Small intestine (tissue), 7 donors: ENCODE measurements around the gene DIAPH3. TPM values are rescaled to one million over a fixed set of nuclear protein-coding genes. Genes with fewer than 3 reads are reported as not detected.
A peak's percentile ranks its signal among the peaks of the same experiment; 100 is the strongest.

Experiments used
- DNase-seq, 2 donors: peaks; one replicate each; pipeline versions ENCODE4 v3.0.0 to v3.0.0-alpha.2; 2013
- FAIRE-seq: peaks from 2 replicates; lab custom pipeline; 2012; peaks lifted over from hg19 to GRCh38; lab: Jason Lieb, UNC
- H3K27ac ChIP-seq, 3 donors: one replicate each; pipeline ENCODE4 v1.5.1; 2013; ENCODE audit warnings: low read length in 2 of 3, mild to moderate bottlenecking in 2 of 3, control low read depth in 1 of 3, inconsistent platforms in 1 of 3, low read depth in 1 of 3, moderate library complexity in 1 of 3
- H3K27me3 ChIP-seq, 3 donors: one replicate each; pipeline ENCODE4 v1.6.1; 2013; ENCODE audit warnings: low read length in 3 of 3, inconsistent platforms in 1 of 3; ENCODE audit not compliant: control insufficient read depth in 3 of 3, insufficient read depth in 3 of 3
- H3K36me3 ChIP-seq, 3 donors: one replicate each; pipeline ENCODE4 v1.6.1; 2013; ENCODE audit warnings: low read length in 3 of 3, inconsistent platforms in 1 of 3, low read depth in 1 of 3, mild to moderate bottlenecking in 1 of 3, moderate library complexity in 1 of 3; ENCODE audit not compliant: control insufficient read depth in 3 of 3, insufficient read depth in 2 of 3
- H3K4me1 ChIP-seq, 3 donors: one replicate each; pipeline ENCODE4 v1.6.1; 2013; ENCODE audit warnings: low read length in 2 of 3, inconsistent platforms in 1 of 3, low read depth in 1 of 3, mild to moderate bottlenecking in 1 of 3, moderate library complexity in 1 of 3; ENCODE audit not compliant: control insufficient read depth in 3 of 3, insufficient read depth in 2 of 3
- H3K4me3 ChIP-seq, 3 donors: one replicate each; pipeline ENCODE4 v1.5.1; 2013; ENCODE audit warnings: low read length in 3 of 3, control low read depth in 1 of 3, inconsistent platforms in 1 of 3, low read depth in 1 of 3, mild to moderate bottlenecking in 1 of 3, moderate library complexity in 1 of 3
- H3K9me3 ChIP-seq, 2 donors: one replicate each; pipeline ENCODE4 v1.6.1; 2013; ENCODE audit warnings: low read depth in 1 of 2, low read length in 1 of 2; ENCODE audit not compliant: control insufficient read depth in 2 of 2, insufficient read depth in 1 of 2
- WGBS, 3 donors: extraction: QIAGEN DNeasy Blood & Tissue Kit; methylation state at CpG; one replicate each; pipeline ENCODE4 v1.1.7; 2013; 5-methylcytosine and 5-hydroxymethylcytosine counted together
- polyA plus RNA-seq, 4 donors: library from polyadenylated mRNA; stranded (reverse) in 3 of 4; unstranded in 1 of 4; fragments of 200-250 nt in 3 of 4; fragments of 120-200 nt in 1 of 4; gene quantifications; one replicate each; pipeline versions ENCODE4 v1.2.1 to v1.2.3, GENCODE V29; 2013
- donor health status: healthy with polysubstance abuse.
- donor health status: control.
- donor health status: control.
- donor health status: Bipolar disorder and iron deficiency.
- donor health status: healthy.

The DIAPH3 gene
- polyA plus RNA-seq, 4 donors: 0.67 to 4.2 (median 3.1) TPM

DNA sequence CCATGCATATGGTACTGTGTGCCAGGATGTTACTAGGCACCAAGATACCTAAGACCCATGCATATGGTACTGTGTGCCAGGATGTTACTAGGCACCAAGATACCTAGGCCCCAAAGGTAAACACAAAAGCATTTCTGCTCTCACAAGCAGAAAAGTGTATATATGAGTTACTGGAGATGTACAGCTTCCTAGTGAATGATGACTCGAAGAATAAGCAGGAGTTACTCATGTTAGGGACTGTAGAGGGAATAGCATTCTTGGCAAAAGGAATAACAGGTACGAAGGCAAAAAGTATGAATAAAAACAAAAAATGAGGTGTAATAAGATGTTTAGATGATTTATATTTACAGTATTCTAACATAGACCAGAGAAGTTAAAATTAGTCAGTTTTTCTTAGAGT, 383.7 kb downstream of the DIAPH3 start:
- FAIRE-seq (no peak), DNase-seq (no peak)
- Histone ChIP-seq H3K9me3 (no peaks in the 10 kb centered on the region), H3K27me3 (no peaks in the 10 kb centered on the region), H3K36me3 (no peaks in the 10 kb centered on the region), H3K27ac (no peak overlapping the region), H3K4me3 (no peak overlapping the region), H3K4me1 (no peaks in the 10 kb centered on the region)
- 93 to 95% (median 95%) methylated on average over 2 of the region's 2 CpGs for WGBS, 3 donors

DNA sequence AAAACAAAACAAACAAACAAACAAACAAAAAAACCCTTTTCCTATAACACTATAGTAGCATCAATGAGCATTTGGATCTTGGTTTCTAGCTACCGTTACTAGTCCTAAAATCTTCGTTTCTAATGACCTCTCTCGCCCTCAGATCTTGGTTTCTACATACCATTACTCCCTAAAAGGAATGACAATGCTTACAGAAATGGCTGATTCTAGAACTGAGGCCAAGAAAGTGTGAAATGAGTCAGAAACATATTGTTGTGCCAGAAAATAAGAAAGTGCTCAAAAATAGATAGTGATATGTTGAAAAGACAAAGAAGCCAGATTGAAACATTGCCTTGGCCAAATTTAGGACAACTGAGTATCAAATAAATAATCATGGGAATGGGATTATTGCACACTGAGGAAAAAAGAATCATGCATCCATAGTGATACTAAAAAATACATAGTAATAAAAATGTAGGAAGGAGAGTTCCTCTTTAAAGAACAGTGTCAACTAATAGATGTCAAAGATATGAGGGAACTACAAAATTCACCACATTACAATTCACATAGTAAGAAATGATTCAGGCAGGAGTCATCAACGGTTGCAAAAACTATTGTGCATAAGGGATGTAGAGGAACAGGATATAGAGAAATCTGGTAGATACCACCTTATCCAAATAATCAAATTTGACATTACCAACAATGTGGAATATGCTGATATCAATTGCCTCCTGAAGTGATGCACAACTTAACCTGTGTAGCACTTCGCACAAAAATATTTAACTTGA, 386.6 kb downstream of the DIAPH3 start:
- FAIRE-seq (no peak), DNase-seq (no peak)
- Histone ChIP-seq H3K27me3 (no peaks in the 10 kb centered on the region), H3K9me3 (no peaks in the 10 kb centered on the region), H3K4me1 (no peaks in the 10 kb centered on the region), H3K36me3 (no peaks in the 10 kb centered on the region), H3K27ac (no peak overlapping the region), H3K4me3 (no peak overlapping the region)
- WGBS, 3 donors: 78 to 90% (median 89%) methylated on average over 5 of the region's 5 CpGs

DNA sequence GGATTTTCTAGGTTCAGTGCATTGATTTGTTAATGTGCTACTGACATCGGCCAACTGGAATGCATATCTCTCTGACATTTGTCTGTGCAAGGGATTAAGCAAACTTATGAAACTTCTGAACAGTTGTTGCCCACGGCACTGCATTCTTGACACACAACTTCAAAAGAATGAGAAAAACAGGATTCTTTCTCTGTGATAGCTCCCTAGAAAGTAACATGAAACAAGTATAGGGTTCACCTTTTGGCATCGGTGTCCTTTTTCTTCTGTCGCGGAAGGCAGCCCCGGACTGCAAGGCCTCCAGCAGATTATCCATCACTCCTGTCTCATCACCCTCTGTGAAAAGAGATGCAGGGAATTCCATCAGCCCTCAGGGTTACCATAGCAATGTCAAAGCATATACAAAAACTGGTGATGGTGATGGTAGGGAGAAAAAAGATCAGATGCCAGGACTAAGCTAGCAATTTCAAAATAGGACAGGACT, 389.2 kb downstream of the DIAPH3 start:
- 67 to 92% (median 86%) methylated on average over 6 of the region's 6 CpGs for WGBS, 3 donors
- no peak for DNase-seq
- no peak overlapping the region for H3K27ac ChIP-seq
- no peaks in the 10 kb centered on the region for H3K9me3 ChIP-seq
- no peak overlapping the region for H3K4me3 ChIP-seq
- H3K4me1 ChIP-seq: no peaks in the 10 kb centered on the region
- no peak for FAIRE-seq
- no peaks in the 10 kb centered on the region for H3K36me3 ChIP-seq
- H3K27me3 ChIP-seq: no peaks in the 10 kb centered on the region

DNA sequence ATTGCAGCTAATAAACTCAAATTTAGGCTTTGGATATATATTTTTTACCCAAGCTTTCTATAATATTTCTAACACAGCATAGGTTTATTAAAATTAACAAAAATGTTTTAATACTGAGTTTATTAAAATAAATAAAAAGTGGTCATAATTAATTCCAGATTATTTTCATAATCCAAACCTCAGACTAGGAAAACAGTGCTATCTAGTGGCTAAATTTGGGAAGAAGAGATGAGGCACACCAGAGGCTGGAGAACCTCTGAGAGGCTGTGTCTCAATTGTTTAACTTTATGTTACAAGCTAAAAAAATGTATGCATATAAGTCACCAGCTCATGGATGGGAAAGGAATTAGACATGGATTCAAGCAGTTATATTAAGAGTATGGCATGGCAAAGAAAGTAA, 392.5 kb downstream of the DIAPH3 start:
- no peaks in the 10 kb centered on the region for H3K4me1 ChIP-seq
- no peaks in the 10 kb centered on the region for H3K36me3 ChIP-seq
- DNase-seq (peak; percentile 19 to 35), FAIRE-seq (no peak)
- H3K27ac ChIP-seq: no peak overlapping the region
- H3K27me3 ChIP-seq: no peaks in the 10 kb centered on the region
- H3K9me3 ChIP-seq: no peaks in the 10 kb centered on the region
- H3K4me3 ChIP-seq: no peak overlapping the region

DNA sequence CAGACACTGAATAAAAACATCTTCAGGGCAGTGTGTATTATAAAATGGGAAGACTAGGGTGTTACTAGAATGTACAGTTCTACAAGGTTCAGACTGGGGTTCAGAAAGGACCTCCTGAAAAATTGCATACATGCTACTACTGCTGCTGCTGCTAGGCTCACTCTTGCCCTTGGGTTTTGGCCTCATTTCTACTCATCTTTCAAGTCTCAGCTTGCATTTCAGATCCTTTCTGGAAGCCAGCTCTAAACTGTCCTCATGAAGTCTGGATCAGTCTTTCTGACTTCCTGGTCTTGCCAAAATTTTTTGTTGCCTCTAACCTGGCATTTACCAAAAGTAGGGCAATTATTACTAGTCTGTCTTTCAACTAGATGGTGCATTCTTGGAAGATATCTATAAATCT, 393.3 kb downstream of the DIAPH3 start:
- no peak overlapping the region for H3K27ac ChIP-seq
- no peaks in the 10 kb centered on the region for H3K4me1 ChIP-seq
- H3K36me3 ChIP-seq: no peaks in the 10 kb centered on the region
- FAIRE-seq: no peak
- no peaks in the 10 kb centered on the region for H3K9me3 ChIP-seq
- no peak overlapping the region for H3K4me3 ChIP-seq
- DNase-seq: no peak
- no peaks in the 10 kb centered on the region for H3K27me3 ChIP-seq

DNA sequence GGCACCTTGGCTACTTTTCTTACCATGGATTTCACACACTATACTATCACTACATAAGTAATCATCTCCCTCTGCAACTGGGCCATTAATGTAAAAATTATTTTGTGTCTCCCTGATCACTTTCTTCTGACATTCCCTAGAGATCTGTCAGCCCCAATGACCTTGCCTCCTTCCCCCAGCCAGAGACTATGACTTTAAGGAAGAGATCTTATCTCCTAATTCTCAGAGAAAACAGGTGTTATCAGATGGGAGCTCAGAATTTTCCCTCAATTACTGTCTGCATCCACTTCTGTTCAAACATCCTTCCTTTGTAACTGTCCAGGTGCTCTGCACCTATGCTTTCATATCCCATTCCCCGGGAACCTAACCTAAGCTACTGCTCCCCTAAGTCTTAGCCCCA, 397.5 kb downstream of the DIAPH3 start:
- FAIRE-seq (no peak), DNase-seq (no peak)
- no peaks in the 10 kb centered on the region for H3K9me3 ChIP-seq
- no peaks in the 10 kb centered on the region for H3K27me3 ChIP-seq
- no peaks in the 10 kb centered on the region for H3K4me1 ChIP-seq
- no peak overlapping the region for H3K27ac ChIP-seq
- H3K4me3 ChIP-seq: no peak overlapping the region
- WGBS, 3 donors: 96 to 100% (median 96%) methylated on average over 1 of the region's 1 CpG
- no peaks in the 10 kb centered on the region for H3K36me3 ChIP-seq

DNA sequence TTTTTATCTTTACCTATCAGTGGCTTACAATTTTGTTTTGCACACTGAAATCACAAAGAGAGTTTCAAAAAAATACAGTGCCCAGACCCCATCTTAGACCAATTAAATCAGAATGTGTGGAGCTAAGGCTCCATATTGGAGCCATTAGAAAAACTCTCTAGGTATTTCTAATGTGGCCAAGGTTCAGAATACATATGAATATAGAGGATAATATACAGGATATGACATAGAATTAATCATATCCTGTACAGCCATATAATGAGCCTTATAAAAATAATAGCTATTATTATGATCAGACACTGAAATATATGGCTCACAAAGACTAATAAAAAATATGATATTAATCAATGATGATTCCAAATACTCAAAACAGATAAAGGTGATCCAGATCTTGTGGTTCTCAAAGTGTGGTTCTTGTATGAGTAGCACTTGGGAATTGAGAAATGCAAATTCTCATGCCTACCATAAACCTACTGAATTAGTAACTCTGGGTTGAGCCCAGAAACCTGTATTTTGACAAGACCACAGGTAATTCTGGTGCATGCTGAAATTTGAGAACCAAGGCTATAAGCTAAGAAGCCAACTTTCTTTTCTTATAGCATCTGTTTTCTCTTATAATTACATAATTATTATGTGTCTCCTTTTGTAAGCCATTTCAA, 408.0 kb downstream of the DIAPH3 start:
- DNase-seq (no peak), FAIRE-seq (no peak)
- H3K4me1 ChIP-seq: no peaks in the 10 kb centered on the region
- H3K9me3 ChIP-seq: no peaks in the 10 kb centered on the region
- no peak overlapping the region for H3K27ac ChIP-seq
- no peaks in the 10 kb centered on the region for H3K36me3 ChIP-seq
- H3K27me3 ChIP-seq: no peaks in the 10 kb centered on the region
- no peak overlapping the region for H3K4me3 ChIP-seq

DNA sequence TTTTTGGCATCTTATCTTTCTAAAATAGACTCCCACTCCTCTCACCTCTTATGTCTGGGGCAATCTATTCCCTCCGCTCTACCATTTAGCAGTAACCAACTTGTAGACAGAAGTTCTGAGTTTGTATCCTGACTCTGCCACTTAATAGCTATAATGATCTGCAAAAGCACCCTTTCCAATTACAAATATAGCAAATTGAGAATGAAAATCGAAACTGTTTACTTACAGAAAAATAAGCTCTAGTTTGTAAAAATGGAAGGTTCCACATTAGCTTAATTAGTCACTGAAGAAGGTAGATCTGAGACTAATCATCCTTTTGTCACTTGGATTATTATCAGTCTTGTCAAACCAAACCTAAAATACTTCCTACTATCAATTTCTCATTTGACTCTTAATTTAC, 409.3 kb downstream of the DIAPH3 start:
- H3K4me1 ChIP-seq: no peaks in the 10 kb centered on the region
- FAIRE-seq: no peak
- no peak for DNase-seq

More for the DNA sequence above, 409.3 kb downstream of the DIAPH3 start:
- no peaks in the 10 kb centered on the region for H3K36me3 ChIP-seq
- no peak overlapping the region for H3K27ac ChIP-seq
- H3K9me3 ChIP-seq: no peaks in the 10 kb centered on the region
- H3K27me3 ChIP-seq: no peaks in the 10 kb centered on the region
- 83 to 95% (median 90%) methylated on average over 2 of the region's 2 CpGs for WGBS, 3 donors
- H3K4me3 ChIP-seq: no peak overlapping the region
